Activated CD4-positive, alpha-beta memory T cell treated with anti-CD3 and anti-CD28 coated beads for 36 hours (primary cell): ENCODE results near the gene TARS3. TPM values are rescaled to one million over a fixed set of nuclear protein-coding genes. Genes with fewer than 3 reads are reported as not detected.
"Not testable (repeated sequence)": the region's sequence is repeated elsewhere in the genome, so short reads cannot be mapped to it uniquely, and the experiment has no call there.

Experiments used
- CTCF ChIA-PET: fragments of 350-600 bp; sonication (Branson Sonifier 250); formaldehyde crosslinking; loops from one replicate; lab custom pipeline; 2021; ENCODE audit warnings: antibody characterized with exemption, inconsistent platforms; lab: Charles Lee
- POLR2A ChIA-PET: fragments of 350-600 bp; sonication (Branson Sonifier 250); formaldehyde crosslinking; loops from one replicate; lab custom pipeline; 2021; ENCODE audit warnings: antibody characterized with exemption; lab: Charles Lee
- DNase-seq: peaks from one replicate; pipeline ENCODE4 v3.0.0-alpha.2; 2020
- H3K27ac Mint-ChIP-seq: one replicate; pipeline ENCODE4 v1.8.0; 2021; ENCODE audit warnings: mixed read lengths
- H3K27me3 Mint-ChIP-seq: one replicate; pipeline ENCODE4 v1.8.0; 2021; ENCODE audit warnings: mixed read lengths
- H3K36me3 Mint-ChIP-seq: one replicate; pipeline ENCODE4 v1.8.0; 2021; ENCODE audit warnings: mixed read lengths
- H3K4me1 Mint-ChIP-seq: one replicate; pipeline ENCODE4 v1.8.0; 2021; ENCODE audit warnings: low read depth, mixed read lengths
- H3K4me3 Mint-ChIP-seq: one replicate; pipeline ENCODE4 v1.8.0; 2021; ENCODE audit warnings: mild to moderate bottlenecking, mixed read lengths
- H3K9me3 Mint-ChIP-seq: one replicate; pipeline ENCODE4 v1.8.0; 2021; ENCODE audit warnings: mixed read lengths
- intact Hi-C: fragments of 100-400 bp; cut with micrococcal nuclease; formaldehyde crosslinking; loops from one replicate; pipeline ENCODE4 v1.15.1; 2023
- total RNA-seq, 2 experiments: library from RNA; stranded (reverse); gene quantifications; one replicate each; pipeline ENCODE4 v1.2.3, GENCODE V29; 2021

The TARS3 gene
- total RNA-seq, 2 experiments from 2014 or later, result 10.8 to 11.7 TPM

GRCh38 chr15:101637919-101638318 lies 86.4 kb downstream of the TARS3 start:
- Mint-ChIP-seq H3K4me1 (peaks cover 20% of the 10 kb centered on the region), H3K9me3 (no peaks in the 10 kb centered on the region), H3K4me3 (no peak overlapping the region), H3K27ac (no peak overlapping the region), H3K36me3 (peaks cover 29% of the 10 kb centered on the region), H3K27me3 (no peaks in the 10 kb centered on the region)
- POLR2A ChIA-PET, result no interaction called here
- no peak for DNase-seq
- intact Hi-C loops, result no loop called here
- CTCF ChIA-PET, result no interaction called here

DNA sequence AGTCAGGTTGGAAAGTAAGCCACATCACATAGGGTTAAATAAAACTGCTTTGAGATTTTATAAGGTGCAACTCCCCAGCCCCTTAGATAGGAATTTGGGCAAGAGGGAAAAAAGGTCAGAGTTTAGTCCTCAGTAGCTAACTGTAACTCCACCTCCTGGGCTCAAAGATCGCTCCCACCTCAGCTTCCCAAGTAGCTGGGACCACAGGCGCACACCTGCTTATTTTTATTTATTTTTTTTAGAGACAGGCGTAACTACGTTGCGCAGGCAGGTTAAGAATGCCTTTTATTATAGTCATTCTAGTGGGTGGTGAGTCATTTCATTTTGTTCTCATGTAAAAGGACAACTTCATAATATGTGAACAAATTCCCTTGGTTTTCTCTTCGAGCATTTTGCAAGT lies 86.8 kb downstream of the TARS3 start:
- no peaks in the 10 kb centered on the region for H3K9me3 Mint-ChIP-seq
- CTCF ChIA-PET, result interaction anchor here (1.5 kb wide), 1 partner anchor 15 kb away, joined by 3 read pairs; no protein-coding TSS in a partner anchor
- H3K27me3 Mint-ChIP-seq, result no peaks in the 10 kb centered on the region
- POLR2A ChIA-PET, result no interaction called here
- H3K27ac Mint-ChIP-seq, result no peak overlapping the region
- no peak for DNase-seq
- no peak overlapping the region for H3K4me3 Mint-ChIP-seq
- H3K36me3 Mint-ChIP-seq, result peaks cover 30% of the 10 kb centered on the region
- intact Hi-C loops, result no loop called here
- H3K4me1 Mint-ChIP-seq, result peaks cover 17% of the 10 kb centered on the region

- CTCF ChIA-PET, result interaction anchor here (1.5 kb wide), 1 partner anchor 14 kb away, joined by 3 read pairs; no protein-coding TSS in a partner anchor
- POLR2A ChIA-PET, result no interaction called here
- no peak overlapping the region for H3K4me3 Mint-ChIP-seq
- H3K27me3 Mint-ChIP-seq, result no peaks in the 10 kb centered on the region
- H3K4me1 Mint-ChIP-seq, result peaks cover 12% of the 10 kb centered on the region
- no peak for DNase-seq
- peaks cover 27% of the 10 kb centered on the region for H3K36me3 Mint-ChIP-seq
- no peaks in the 10 kb centered on the region for H3K9me3 Mint-ChIP-seq
- no peak overlapping the region for H3K27ac Mint-ChIP-seq
- intact Hi-C loops, result no loop called here
Measured at GRCh38 chr15:101637038-101637437, 87.2 kb downstream of the TARS3 start.

DNA sequence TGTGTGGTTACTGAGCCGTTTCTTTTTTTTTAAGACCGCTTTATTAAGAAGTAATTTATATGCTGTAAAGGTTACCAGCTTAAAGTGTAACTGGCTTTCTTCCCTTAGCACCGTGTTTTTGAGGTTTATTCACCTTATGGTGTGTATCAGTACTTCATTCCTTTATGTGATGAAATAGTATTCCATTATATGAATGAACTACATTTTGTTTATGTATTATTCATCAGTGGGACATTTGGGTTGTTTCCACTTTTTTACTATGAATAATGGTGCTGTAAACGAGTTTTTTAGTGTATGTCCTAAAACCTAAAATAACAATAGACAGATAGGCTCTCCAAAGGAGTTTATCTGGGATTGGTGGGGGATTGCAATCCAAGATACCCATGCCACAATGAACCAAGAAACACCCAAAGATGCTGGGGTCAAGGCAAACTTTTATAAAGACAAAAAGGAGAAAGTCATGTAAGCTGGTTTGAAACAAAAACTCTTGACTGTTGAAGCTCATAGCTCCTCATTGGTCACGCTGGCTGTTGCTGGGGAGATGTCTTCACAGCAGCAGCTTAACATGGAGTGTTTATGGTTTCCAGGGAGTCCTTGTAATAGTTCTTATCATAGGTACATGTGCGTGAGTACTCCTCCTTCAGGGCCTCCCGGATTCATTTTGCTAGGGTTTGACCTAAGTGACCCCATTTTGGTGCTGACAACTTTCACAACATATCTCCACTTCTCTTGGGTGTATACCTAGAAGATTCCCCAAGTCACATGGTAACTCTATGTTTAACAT lies 88.1 kb downstream of the TARS3 start:
- Mint-ChIP-seq H3K27me3 (no peaks in the 10 kb centered on the region), H3K27ac (no peak overlapping the region), H3K4me1 (peaks cover 6% of the 10 kb centered on the region), H3K4me3 (no peak overlapping the region), H3K9me3 (no peaks in the 10 kb centered on the region), H3K36me3 (peaks cover 25% of the 10 kb centered on the region)
- ChIA-PET POLR2A (no interaction called here), CTCF (interaction anchor here (1.5 to 1.7 kb wide), 2 partner anchors 13 to 315 kb away, joined by 3 to 5 read pairs; no protein-coding TSS in a partner anchor)
- DNase-seq, result no peak
- intact Hi-C loops, result no loop called here

DNA sequence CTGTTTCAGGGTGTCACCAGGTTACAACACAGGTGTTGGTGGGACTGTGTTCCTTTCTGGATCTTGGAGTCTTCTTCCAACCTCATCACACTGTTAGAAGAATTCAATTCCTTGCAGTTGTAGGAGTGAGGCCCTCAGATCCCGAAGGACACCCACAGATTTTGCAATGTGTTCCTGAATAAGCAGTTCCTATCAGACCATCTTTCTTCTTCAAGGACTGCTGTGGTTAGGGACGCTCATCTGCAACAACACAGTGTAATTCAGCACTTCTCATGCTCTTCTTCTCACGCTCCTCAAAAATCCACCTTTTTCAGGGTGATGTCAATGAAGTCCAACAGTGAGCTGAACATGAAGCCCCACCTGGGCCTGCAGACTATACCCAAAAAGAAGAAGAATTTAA lies 90.9 kb downstream of the TARS3 start:
- Mint-ChIP-seq H3K27ac (no peak overlapping the region), H3K4me3 (no peak overlapping the region), H3K9me3 (no peaks in the 10 kb centered on the region), H3K27me3 (no peaks in the 10 kb centered on the region), H3K36me3 (peaks cover 8% of the 10 kb centered on the region), H3K4me1 (no peaks in the 10 kb centered on the region)
- ChIA-PET POLR2A (no interaction called here), CTCF (interaction anchor here (1.4 kb wide), 1 partner anchor 8 kb away, joined by 4 read pairs; no protein-coding TSS in a partner anchor)
- no peak for DNase-seq
- intact Hi-C loops, result no loop called here

DNA sequence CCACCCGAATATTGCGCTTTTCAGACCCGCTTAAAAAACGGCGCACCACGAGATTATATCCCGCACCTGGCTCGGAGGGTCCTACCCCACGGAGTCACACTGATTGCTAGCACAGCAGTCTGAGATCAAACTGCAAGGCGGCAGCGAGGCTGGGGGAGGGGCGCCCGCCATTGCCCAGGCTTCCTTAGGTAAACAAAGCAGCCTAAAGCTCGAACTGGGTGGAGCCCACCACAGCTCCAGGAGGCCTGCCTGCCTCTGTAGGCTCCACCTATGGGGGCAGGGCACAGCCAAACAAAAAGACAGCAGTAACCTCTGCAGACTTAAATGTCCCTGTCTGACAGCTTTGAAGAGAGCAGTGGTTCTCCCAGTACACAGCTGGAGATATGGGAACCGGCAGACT lies 97.5 kb downstream of the TARS3 start:
- not testable (repeated sequence) for DNase-seq, H3K9me3 Mint-ChIP-seq

GRCh38 chr15:101625980-101626379 lies 98.3 kb downstream of the TARS3 start:
- Mint-ChIP-seq H3K4me3 (no peak overlapping the region), H3K27me3 (no peaks in the 10 kb centered on the region), H3K4me1 (peaks cover 39% of the 10 kb centered on the region), H3K27ac (no peak overlapping the region), H3K36me3 (peaks cover 28% of the 10 kb centered on the region), H3K9me3 (peaks cover 5% of the 10 kb centered on the region)
- ChIA-PET CTCF (interaction anchor here (0.6 to 2.4 kb wide), 4 partner anchors 15 to 338 kb away, joined by 3 to 10 read pairs (median 3); no protein-coding TSS in a partner anchor), POLR2A (no interaction called here)
- intact Hi-C loops, result no loop called here
- no peak for DNase-seq

More for the DNA sequence above, 97.5 kb downstream of the TARS3 start:
- H3K4me3 Mint-ChIP-seq, H3K27ac Mint-ChIP-seq, intact Hi-C loops, POLR2A ChIA-PET, H3K27me3 Mint-ChIP-seq: not testable (repeated sequence)
- Mint-ChIP-seq H3K4me1 (peaks cover 36% of the 10 kb centered on the region), H3K36me3 (peaks cover 28% of the 10 kb centered on the region)
- CTCF ChIA-PET, result interaction anchor here (0.6 kb wide), 1 partner anchor 87 kb away, joined by 3 read pairs; no protein-coding TSS in a partner anchor

DNA sequence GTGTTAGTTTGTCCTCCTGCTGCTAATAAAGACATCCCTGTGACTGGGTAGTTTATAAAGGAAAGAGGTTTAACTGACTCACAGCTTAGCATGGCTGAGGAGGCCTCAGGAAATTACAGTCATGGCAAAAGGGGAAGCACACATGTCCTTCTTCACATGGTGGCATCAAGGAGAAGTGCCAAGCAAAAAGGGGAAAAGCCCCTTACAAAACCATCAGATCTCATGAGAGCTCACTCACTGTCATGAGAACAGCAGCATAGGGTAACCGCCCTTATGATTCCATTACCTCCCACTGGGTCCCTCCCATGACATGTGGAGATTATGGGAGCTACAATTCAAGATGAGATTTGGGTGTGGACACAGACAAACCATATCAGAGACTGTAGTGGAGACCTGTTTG lies 99.1 kb downstream of the TARS3 start:
- Mint-ChIP-seq H3K4me3 (no peak overlapping the region), H3K4me1 (peaks cover 39% of the 10 kb centered on the region), H3K27ac (no peak overlapping the region), H3K27me3 (no peaks in the 10 kb centered on the region), H3K9me3 (peaks cover 5% of the 10 kb centered on the region), H3K36me3 (peaks cover 31% of the 10 kb centered on the region)
- POLR2A ChIA-PET, result no interaction called here
- CTCF ChIA-PET, result interaction anchor here (1.2 to 2.4 kb wide), 2 partner anchors 16 to 29 kb away, joined by 3 to 10 read pairs; no protein-coding TSS in a partner anchor
- intact Hi-C loops, result no loop called here
- DNase-seq, result no peak

DNA sequence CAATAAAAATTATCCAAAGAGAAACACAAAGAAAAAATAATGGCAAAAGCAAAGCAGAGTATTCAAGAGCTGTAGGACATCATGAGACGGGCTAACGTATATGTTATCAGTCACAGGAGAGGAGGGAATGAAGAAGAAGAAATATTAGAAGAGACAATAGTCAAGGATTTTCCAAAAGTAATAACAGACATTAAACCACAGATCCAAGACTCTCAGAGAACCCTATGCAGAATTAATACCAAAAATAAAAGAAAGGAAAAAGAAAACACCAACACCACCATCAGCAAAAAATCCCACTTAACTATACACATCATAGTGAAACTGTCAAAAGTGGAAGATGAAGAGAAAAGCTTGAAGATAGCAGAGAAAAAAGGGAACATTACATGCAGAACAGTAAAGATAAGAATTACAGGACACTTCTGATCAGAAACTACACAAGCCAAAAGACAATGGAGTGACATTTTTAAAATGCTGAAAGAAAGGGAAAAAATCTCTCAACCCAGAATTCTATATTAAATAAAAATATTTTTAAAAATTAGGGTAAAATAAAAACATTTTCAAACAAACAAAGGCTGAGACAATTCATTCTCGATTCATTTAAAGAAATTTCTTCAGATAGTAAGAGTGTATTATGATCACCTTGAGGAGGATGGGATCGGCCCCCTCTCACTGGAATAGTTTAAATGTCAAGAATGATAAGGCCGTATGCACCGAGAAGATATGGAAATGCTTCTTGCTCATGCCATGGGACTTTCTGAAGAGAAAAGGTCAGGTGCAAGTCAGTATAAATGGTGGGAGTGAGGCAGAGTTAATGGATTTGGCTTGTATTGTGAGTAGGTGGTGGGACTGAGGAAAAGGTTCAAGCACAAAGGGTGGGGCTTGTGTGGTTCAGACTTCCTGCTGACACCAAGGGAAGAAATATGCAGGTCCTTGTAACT lies 100.6 kb downstream of the TARS3 start:
- CTCF ChIA-PET, result interaction anchor here (0.7 to 2.4 kb wide), 3 partner anchors 13 to 18 kb away, joined by 3 to 10 read pairs (median 4); no protein-coding TSS in a partner anchor
- Mint-ChIP-seq H3K4me3 (no peak overlapping the region), H3K36me3 (peaks cover 31% of the 10 kb centered on the region), H3K27ac (no peak overlapping the region), H3K4me1 (peaks cover 39% of the 10 kb centered on the region), H3K9me3 (peaks cover 5% of the 10 kb centered on the region), H3K27me3 (no peaks in the 10 kb centered on the region)
- intact Hi-C loops, result no loop called here
- DNase-seq, result no peak
- POLR2A ChIA-PET, result no interaction called here

DNA sequence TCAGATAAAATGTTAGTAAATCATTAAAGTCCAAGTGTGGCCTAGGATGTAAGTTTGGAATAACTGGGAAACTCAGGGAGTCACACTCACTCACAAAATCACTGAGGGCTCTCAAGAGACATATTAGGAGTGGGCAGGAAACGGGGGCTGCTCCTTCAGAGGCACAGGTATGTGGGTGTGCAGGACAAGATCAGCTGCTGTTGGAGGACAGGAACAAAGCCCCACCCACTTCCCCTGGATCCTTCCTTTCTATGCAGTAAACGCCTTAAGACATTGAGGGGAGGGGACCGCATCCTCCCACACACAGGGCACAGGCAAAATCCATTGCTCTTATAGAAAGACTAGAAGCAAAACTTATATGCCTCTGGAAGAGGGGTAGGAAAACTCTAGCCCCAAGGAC lies 102.3 kb downstream of the TARS3 start:
- Mint-ChIP-seq H3K4me1 (peaks cover 39% of the 10 kb centered on the region), H3K36me3 (peaks cover 31% of the 10 kb centered on the region), H3K27me3 (no peaks in the 10 kb centered on the region), H3K9me3 (peaks cover 5% of the 10 kb centered on the region), H3K27ac (no peak overlapping the region), H3K4me3 (no peak overlapping the region)
- ChIA-PET CTCF (interaction anchor here (1.2 kb wide), 1 partner anchor 15 kb away, joined by 3 read pairs; no protein-coding TSS in a partner anchor), POLR2A (no interaction called here)
- no peak for DNase-seq
- intact Hi-C loops, result no loop called here

GRCh38 chr15:101620671-101621070 lies 103.6 kb downstream of the TARS3 start:
- peaks cover 26% of the 10 kb centered on the region for H3K36me3 Mint-ChIP-seq
- DNase-seq, result no peak
- CTCF ChIA-PET, result no interaction called here

DNA sequence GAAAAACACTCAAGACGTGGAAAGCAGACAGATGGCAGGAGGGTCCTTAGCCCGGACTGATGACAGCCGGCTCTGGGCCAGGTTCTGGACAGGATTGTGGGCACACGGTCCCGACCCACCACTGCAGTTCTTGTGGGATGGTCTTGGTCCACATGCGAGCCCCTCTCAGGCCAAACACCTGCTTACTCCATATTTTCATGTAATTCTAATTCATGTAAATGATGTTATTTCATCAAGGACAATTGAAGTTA lies 104.7 kb downstream of the TARS3 start:
- H3K36me3 Mint-ChIP-seq, result peaks cover 16% of the 10 kb centered on the region
- no peaks in the 10 kb centered on the region for H3K27me3 Mint-ChIP-seq

More at GRCh38 chr15:101620671-101621070, 103.6 kb downstream of the TARS3 start:
- H3K9me3 Mint-ChIP-seq, result peaks cover 5% of the 10 kb centered on the region
- intact Hi-C loops, result no loop called here
- no peaks in the 10 kb centered on the region for H3K27me3 Mint-ChIP-seq
- no peak overlapping the region for H3K27ac Mint-ChIP-seq
- POLR2A ChIA-PET, result no interaction called here
- H3K4me3 Mint-ChIP-seq, result no peak overlapping the region
- H3K4me1 Mint-ChIP-seq, result peaks cover 33% of the 10 kb centered on the region

More for the DNA sequence above, 104.7 kb downstream of the TARS3 start:
- intact Hi-C loops, result no loop called here
- ChIA-PET CTCF (no interaction called here), POLR2A (no interaction called here)
- peaks cover 25% of the 10 kb centered on the region for H3K4me1 Mint-ChIP-seq
- H3K9me3 Mint-ChIP-seq, result peaks cover 5% of the 10 kb centered on the region
- H3K4me3 Mint-ChIP-seq, result no peak overlapping the region
- H3K27ac Mint-ChIP-seq, result no peak overlapping the region
- no peak for DNase-seq
